ENCODE data around the gene FAT1.

FAT1 gene

GRCh38 chr4:186606591-186606992 lies 117.1 kb downstream of the FAT1 start:
- DNase-seq (ENCODE audit: low read depth) = no peak

- DNase-seq (ENCODE audit: low read depth) = no peak
These were observed 118.3 kb downstream of the FAT1 start for GRCh38 chr4:186605261-186605865.

GRCh38 chr4:186604124-186604807 lies 119.4 kb downstream of the FAT1 start:
- DNase-seq (ENCODE audit: low read depth) = no peak

- no peak for DNase-seq (ENCODE audit: low read depth)
These were observed 120.7 kb downstream of the FAT1 start for GRCh38 chr4:186602978-186603377.

GRCh38 chr4:186599483-186599882 lies 124.2 kb downstream of the FAT1 start:
- no peak for DNase-seq (ENCODE audit: low read depth)

- DNase-seq (ENCODE audit: low read depth) = no peak
These were observed 125.0 kb downstream of the FAT1 start for GRCh38 chr4:186598686-186599085.

GRCh38 chr4:186596850-186597390 lies 126.7 kb downstream of the FAT1 start:
- DNase-seq (ENCODE audit: low read depth) = no peak

- no peak for DNase-seq (ENCODE audit: low read depth)
These were observed 127.3 kb downstream of the FAT1 start for GRCh38 chr4:186596346-186596745.

GRCh38 chr4:186593587-186593973 lies 130.1 kb downstream of the FAT1 start:
- DNase-seq (ENCODE audit: low read depth) = no peak

GRCh38 chr4:186592966-186593586 lies 130.6 kb downstream of the FAT1 start:
- DNase-seq (ENCODE audit: low read depth) = no peak

- no peak for DNase-seq (ENCODE audit: low read depth)
These were observed 131.2 kb downstream of the FAT1 start for GRCh38 chr4:186592445-186592844.

GRCh38 chr4:186591651-186592050 lies 132.0 kb downstream of the FAT1 start:
- DNase-seq (ENCODE audit: low read depth) = no peak

- DNase-seq (ENCODE audit: low read depth) = no peak
These were observed 135.2 kb downstream of the FAT1 start for GRCh38 chr4:186588503-186588902.

GRCh38 chr4:186587416-186588018 lies 136.1 kb downstream of the FAT1 start:
- DNase-seq (ENCODE audit: low read depth) = peak; percentile 7

- DNase-seq (ENCODE audit: low read depth) = no peak
These were observed 137.5 kb downstream of the FAT1 start for GRCh38 chr4:186586205-186586604.

- DNase-seq (ENCODE audit: low read depth) = no peak
These were observed 138.7 kb downstream of the FAT1 start for GRCh38 chr4:186584912-186585311.

- DNase-seq (ENCODE audit: low read depth) = no peak
These were observed 142.2 kb downstream of the FAT1 start for GRCh38 chr4:186581421-186581820.

GRCh38 chr4:186580669-186581068 lies 143.0 kb downstream of the FAT1 start:
- DNase-seq (ENCODE audit: low read depth) = no peak

GRCh38 chr4:186570193-186570996 lies 153.3 kb downstream of the FAT1 start:
- DNase-seq (ENCODE audit: low read depth) = no peak

- DNase-seq (ENCODE audit: low read depth) = no peak
These were observed 154.0 kb downstream of the FAT1 start for GRCh38 chr4:186569533-186570192.

- DNase-seq (ENCODE audit: low read depth) = no peak
These were observed 157.6 kb downstream of the FAT1 start for GRCh38 chr4:186566068-186566467.
